Measurements from ENCODE around the gene MMP24.
"Not testable (repeated sequence)": the region's sequence is repeated elsewhere in the genome, so short reads cannot be mapped to it uniquely, and the experiment has no call there.

The MMP24 gene

GRCh38 chr20:35226126-35226883, at the start of gene MMP24:
TSS of gene MMP24 (plus strand) at chr20:35226690. CDS start at chr20:35226739, 49 bp downstream.
- DNase-seq (ENCODE audit: low read depth): no peak
- TF ChIP-seq CTCF (IDR thresholded peaks at IDR 0.05; ENCODE audit: low read length, missing control alignments): no peak
- peak within 1 kb of the TSS; percentile 12 for H3K4me3 ChIP-seq (replicated peaks; ENCODE audit: low read depth, low read length)

GRCh38 chr20:35179292-35180212, 46.9 kb upstream of the MMP24 start:
- no peak overlapping the region for H3K4me3 ChIP-seq (replicated peaks; ENCODE audit: low read depth, low read length)
- no peak for DNase-seq (ENCODE audit: low read depth)
- no peak for TF ChIP-seq CTCF (IDR thresholded peaks at IDR 0.05; ENCODE audit: low read length, missing control alignments)

GRCh38 chr20:35180266-35180665, 46.2 kb upstream of the MMP24 start:
- no peak overlapping the region for H3K4me3 ChIP-seq (replicated peaks; ENCODE audit: low read depth, low read length)
- no peak for DNase-seq (ENCODE audit: low read depth)
- no peak for TF ChIP-seq CTCF (IDR thresholded peaks at IDR 0.05; ENCODE audit: low read length, missing control alignments)

- H3K4me3 ChIP-seq (replicated peaks; ENCODE audit: low read depth, low read length): no peak overlapping the region
- TF ChIP-seq CTCF (IDR thresholded peaks at IDR 0.05; ENCODE audit: low read length, missing control alignments): no peak
- no peak for DNase-seq (ENCODE audit: low read depth)
Measured at GRCh38 chr20:35181731-35182130, 44.8 kb upstream of the MMP24 start.

GRCh38 chr20:35186691-35187289, 39.7 kb upstream of the MMP24 start:
- not testable (repeated sequence) for H3K4me3 ChIP-seq (replicated peaks; ENCODE audit: low read depth, low read length); DNase-seq (ENCODE audit: low read depth)

GRCh38 chr20:35187584-35188190, 38.8 kb upstream of the MMP24 start:
- H3K4me3 ChIP-seq (replicated peaks; ENCODE audit: low read depth, low read length): no peak overlapping the region
- DNase-seq (ENCODE audit: low read depth): no peak
- TF ChIP-seq CTCF (IDR thresholded peaks at IDR 0.05; ENCODE audit: low read length, missing control alignments): no peak

- H3K4me3 ChIP-seq (replicated peaks; ENCODE audit: low read depth, low read length); DNase-seq (ENCODE audit: low read depth): not testable (repeated sequence)
Measured at GRCh38 chr20:35189223-35189622, 37.3 kb upstream of the MMP24 start.
